Heart right ventricle (tissue), 16 donors: ENCODE results near the gene PERM1. TPM values are rescaled to one million over a fixed set of nuclear protein-coding genes. Genes with fewer than 3 reads are reported as not detected.
"Not testable (repeated sequence)": the region's sequence is repeated elsewhere in the genome, so short reads cannot be mapped to it uniquely, and the experiment has no call there.

Experiments
- ATAC-seq, 8 donors: fragments of 200-7000 bp; cut with Tn5 transposase; one replicate each; pipeline ENCODE4 v1.9.1; 2020; ENCODE audit warnings: mild to moderate bottlenecking in 8 of 8, moderate library complexity in 8 of 8, moderate number of reproducible peaks in 1 of 8
- DNase-seq, 2 donors: peaks; one replicate each; pipeline ENCODE4 v3.0.0-alpha.2; 2020
- H3K27ac ChIP-seq, 10 donors: fragments of 200-600 bp; sonication (generic) in 2 of 10; one replicate each; pipeline versions ENCODE4 v1.5.0 to v1.8.0; 2020 to 2022; ENCODE audit warnings: mild to moderate bottlenecking in 3 of 10
- H3K27me3 ChIP-seq, 7 donors: fragments of 200-600 bp; one replicate each; pipeline ENCODE4 v1.8.0; 2021 to 2022; ENCODE audit warnings: mild to moderate bottlenecking in 2 of 7
- H3K36me3 ChIP-seq, 9 donors: fragments of 200-600 bp; sonication (generic) in 1 of 9; one replicate each; pipeline versions ENCODE4 v1.5.0 to v1.8.0; 2020 to 2022; ENCODE audit warnings: mild to moderate bottlenecking in 2 of 9
- H3K4me1 ChIP-seq, 9 donors: fragments of 200-600 bp; sonication (generic) in 1 of 9; one replicate each; pipeline versions ENCODE4 v1.5.0 to v1.8.0; 2020 to 2022; ENCODE audit warnings: mild to moderate bottlenecking in 4 of 9
- H3K4me3 ChIP-seq, 10 donors: fragments of 200-600 bp; sonication (generic) in 2 of 10; one replicate each; pipeline versions ENCODE4 v1.5.0 to v1.8.0; 2020 to 2022; ENCODE audit warnings: mild to moderate bottlenecking in 7 of 10, moderate library complexity in 2 of 10
- H3K9me3 ChIP-seq, 11 donors: fragments of 200-600 bp in 10 of 11; sonication (generic) in 2 of 11; one replicate each; pipeline versions ENCODE4 v1.5.0 to v1.8.0; 2013 to 2022; ENCODE audit warnings: mild to moderate bottlenecking in 2 of 11, control low read depth in 1 of 11, moderate library complexity in 1 of 11
- WGBS, 2 donors: extraction: QIAGEN DNeasy Blood & Tissue Kit; methylation state at CpG; one replicate each; pipeline ENCODE4 v1.1.7; 2013; ENCODE audit warnings: inconsistent platforms in 1 of 2; 5-methylcytosine and 5-hydroxymethylcytosine counted together
- intact Hi-C, 10 donors: fragments of 100-400 bp; cut with DNase I; formaldehyde crosslinking; loops; one replicate each; pipeline versions ENCODE4 v1.11.1 to v1.14.2; 2022
- polyA plus RNA-seq, 2 donors: library from polyadenylated mRNA; stranded (reverse); fragments of 200-250 nt; gene quantifications; one replicate each; pipeline ENCODE4 v1.2.3, GENCODE V29; 2013
- total RNA-seq, 10 donors: library from RNA; stranded (reverse); fragmentation: NEBNext Ultra II Directional in 3 of 10; extraction: Animal tissue kit (Norgen Biotek cat#: 25700) in 3 of 10; gene quantifications; one replicate each; pipeline versions ENCODE4 v1.2.1 to v1.2.4, GENCODE V29; 2021 to 2023
- TF ChIP-seq, protein P1 (sequence below), 9 donors: fragments of 200-600 bp; sonication (generic) in 2 of 9; IDR thresholded peaks; one replicate each; pipeline versions ENCODE4 v1.5.0 to v1.8.0; 2021 to 2022; ENCODE audit warnings: antibody characterized with exemption in 9 of 9, mild to moderate bottlenecking in 5 of 9, moderate library complexity in 1 of 9
- donor health status: Arrhythmogenic right ventricular cardiomyopathy.
- donor health status: ischemic (EF 13 %, LVEDD 7.1; RV severe dilation, severe dysfunction).
- donor health status: healthy with polysubstance abuse.
- donor health status: DM: no; HTN: yes; CAD: no.
- donor health status: DM: no; HTN: no; CAD: no.
- donor health status: ischemic (EF 25% LVEDD 6.9; RV normal size, moderate dysfunction).
- donor health status: ischemic (EF 25% LVEDD 5.7; RV mildly dilated, moderate dysfunction).
- donor health status: healthy.
- donor health status: DM: yes; HTN: yes; CAD: no.
- donor health status: Ischemic cardiomyopathy.
- donor health status: ischemic (EF 35%, LVEDD 5.7; RV mildly dilated, moderate dysfunction).
- donor health status: nonischemic (EF 11% LVEDD 7.7; RV severe dilation, severe dysfunction).
- donor health status: DM: yes; HTN: yes; CAD: no.
- donor health status: PGD.
- donor health status: ischemic (EF 29% LVEDD 5.4; RV normal size, mild dysfunction).
- donor health status: nonischemic (EF 23%, LVEDD 6.1; RV moderate dilation, normal function).

Gene PERM1
- total and polyA plus RNA-seq, 12 donors: 55.1 to 513 (median 122) TPM

- H3K4me3 ChIP-seq: peak overlapping the region; percentile 19 to 60 (median 57)
Observed at GRCh38 chr1:978835-979743, 2.8 kb downstream of the PERM1 start.

GRCh38 chr1:978069-978834 lies 3.6 kb downstream of the PERM1 start:
- WGBS, 2 donors: 77 to 84% methylated on average over 40 to 44 of the region's 44 CpGs
- H3K27ac ChIP-seq: peak overlapping the region in 9 of 10 donors; percentile 0 to 97 (median 53)
- peak; percentile 64 to 66 for DNase-seq
- H3K9me3 ChIP-seq: no peaks in the 10 kb centered on the region
- H3K36me3 ChIP-seq: peaks cover 0 to 4% (median 0%) of the 10 kb centered on the region in 9 donors
- TF ChIP-seq, protein P1, sequence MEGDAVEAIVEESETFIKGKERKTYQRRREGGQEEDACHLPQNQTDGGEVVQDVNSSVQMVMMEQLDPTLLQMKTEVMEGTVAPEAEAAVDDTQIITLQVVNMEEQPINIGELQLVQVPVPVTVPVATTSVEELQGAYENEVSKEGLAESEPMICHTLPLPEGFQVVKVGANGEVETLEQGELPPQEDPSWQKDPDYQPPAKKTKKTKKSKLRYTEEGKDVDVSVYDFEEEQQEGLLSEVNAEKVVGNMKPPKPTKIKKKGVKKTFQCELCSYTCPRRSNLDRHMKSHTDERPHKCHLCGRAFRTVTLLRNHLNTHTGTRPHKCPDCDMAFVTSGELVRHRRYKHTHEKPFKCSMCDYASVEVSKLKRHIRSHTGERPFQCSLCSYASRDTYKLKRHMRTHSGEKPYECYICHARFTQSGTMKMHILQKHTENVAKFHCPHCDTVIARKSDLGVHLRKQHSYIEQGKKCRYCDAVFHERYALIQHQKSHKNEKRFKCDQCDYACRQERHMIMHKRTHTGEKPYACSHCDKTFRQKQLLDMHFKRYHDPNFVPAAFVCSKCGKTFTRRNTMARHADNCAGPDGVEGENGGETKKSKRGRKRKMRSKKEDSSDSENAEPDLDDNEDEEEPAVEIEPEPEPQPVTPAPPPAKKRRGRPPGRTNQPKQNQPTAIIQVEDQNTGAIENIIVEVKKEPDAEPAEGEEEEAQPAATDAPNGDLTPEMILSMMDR (IDR thresholded peaks at IDR 0.05): no peak
- intact Hi-C loops: no loop called here
- peak overlapping the region in 9 of 10 donors; percentile 39 to 60 (median 58) for H3K4me3 ChIP-seq
- peaks cover 0 to 64% (median 7%) of the 10 kb centered on the region in 9 donors for H3K4me1 ChIP-seq
- peaks cover 0 to 44% (median 32%) of the 10 kb centered on the region in 7 donors for H3K27me3 ChIP-seq
- peak; percentile 2 to 28 (median 11) for ATAC-seq

More at GRCh38 chr1:978835-979743, 2.8 kb downstream of the PERM1 start:
- peaks cover 0 to 61% (median 8%) of the 10 kb centered on the region in 9 donors for H3K4me1 ChIP-seq
- intact Hi-C loops: no loop called here
- peaks cover 0 to 4% (median 0%) of the 10 kb centered on the region in 9 donors for H3K36me3 ChIP-seq
- no peaks in the 10 kb centered on the region for H3K9me3 ChIP-seq
- TF ChIP-seq, protein P1 (IDR thresholded peaks at IDR 0.05): no peak
- 72 to 88% methylated on average over 60 of the region's 60 CpGs for WGBS, 2 donors
- H3K27me3 ChIP-seq: peaks cover 0 to 41% (median 24%) of the 10 kb centered on the region in 7 donors
- DNase-seq: peak in 1 of 2 donors; percentile 18
- ATAC-seq: no peak
- H3K27ac ChIP-seq: peak overlapping the region in 9 of 10 donors; percentile 0 to 97 (median 87)

GRCh38 chr1:976791-977190 lies 5.1 kb downstream of the PERM1 start:
- Histone ChIP-seq H3K27me3 (peaks cover 0 to 51% (median 41%) of the 10 kb centered on the region in 7 donors), H3K4me1 (peaks cover 0 to 60% (median 7%) of the 10 kb centered on the region in 9 donors)
- peak in 1 of 2 donors; percentile 30 for DNase-seq
- intact Hi-C loops, ATAC-seq, H3K27ac ChIP-seq, H3K36me3 ChIP-seq, H3K4me3 ChIP-seq, H3K9me3 ChIP-seq: not testable (repeated sequence)
- WGBS, 2 donors: 62 to 80% methylated on average over 9 to 16 of the region's 39 CpGs

DNA sequence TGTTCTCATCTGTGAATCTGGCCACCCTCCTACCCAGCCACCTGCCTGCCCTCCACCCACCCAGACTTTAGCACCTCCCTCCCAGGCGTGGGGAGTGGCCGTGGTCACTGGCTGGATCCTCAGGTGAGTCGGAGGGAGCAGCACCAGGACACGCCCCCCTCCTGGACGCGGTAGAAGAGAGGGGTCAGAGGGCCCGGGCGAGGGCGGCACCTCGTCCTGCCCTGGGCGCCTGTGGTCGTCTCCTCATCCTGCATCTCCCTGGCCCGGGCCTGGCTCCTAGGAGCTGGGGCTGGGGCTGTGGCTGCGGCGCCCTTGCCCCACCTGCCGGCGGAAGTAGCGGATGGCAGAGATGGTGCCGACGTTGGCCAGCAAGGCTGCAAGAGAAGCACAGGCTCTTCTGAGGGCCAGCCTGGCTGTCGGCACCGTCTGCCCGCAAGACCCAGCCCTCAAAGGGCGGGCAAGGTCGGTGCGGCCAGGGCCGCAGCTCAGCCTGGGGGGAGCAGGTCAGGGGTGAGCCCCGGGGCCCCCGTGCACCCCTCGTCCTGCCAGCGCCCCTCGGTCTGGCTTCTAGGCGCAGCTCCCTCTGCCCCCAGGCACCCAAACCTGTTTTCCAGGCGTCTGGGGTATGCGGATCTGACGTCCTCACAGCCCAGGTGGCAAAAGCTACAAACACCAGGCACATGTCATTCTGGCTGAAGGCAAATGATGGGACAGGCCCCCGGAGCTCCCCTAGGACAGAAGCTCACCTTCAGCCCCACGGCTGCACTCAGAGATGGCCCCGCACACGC lies 5.8 kb downstream of the PERM1 start:
- peaks cover 0 to 55% (median 7%) of the 10 kb centered on the region in 9 donors for H3K4me1 ChIP-seq
- ATAC-seq (peak in 3 of 8 donors; percentile 0 to 9 (median 0)), DNase-seq (peak in 1 of 2 donors; percentile 61)
- peak overlapping the region in 7 of 10 donors; percentile 2 to 39 (median 32) for H3K4me3 ChIP-seq
- H3K27ac ChIP-seq: peak overlapping the region in 5 of 10 donors; percentile 44 to 69 (median 63)
- H3K27me3 ChIP-seq: peaks cover 6 to 56% (median 48%) of the 10 kb centered on the region in 7 donors
- TF ChIP-seq, protein P1 (IDR thresholded peaks at IDR 0.05): peak in 8 of 9 donors; percentile 23 to 57 (median 40)
- 7 to 10% methylated on average over 39 to 40 of the region's 40 CpGs for WGBS, 2 donors
- no peaks in the 10 kb centered on the region for H3K9me3 ChIP-seq
- intact Hi-C loops: no loop called here
- peaks cover 0 to 4% (median 0%) of the 10 kb centered on the region in 9 donors for H3K36me3 ChIP-seq
